GM12865 (cell line): ENCODE data around the gene PSMG3.

Source experiments
- DNase-seq: peaks from one replicate; pipeline ENCODE4 v3.0.0; 2010; ENCODE audit warnings: low read depth
- H3K4me3 ChIP-seq: 2 replicates; pipeline ENCODE4 v1.5.1; 2011; ENCODE audit warnings: mild to moderate bottlenecking, low read depth, low read length, control low read depth
- TF ChIP-seq, protein P1 (sequence below): IDR thresholded peaks from 2 replicates; pipeline ENCODE4 v1.5.1; 2011; ENCODE audit warnings: low read length, control low read depth, low read depth, inconsistent platforms; ENCODE audit not compliant: insufficient read depth; ENCODE audit errors: missing control alignments

Gene PSMG3

DNA sequence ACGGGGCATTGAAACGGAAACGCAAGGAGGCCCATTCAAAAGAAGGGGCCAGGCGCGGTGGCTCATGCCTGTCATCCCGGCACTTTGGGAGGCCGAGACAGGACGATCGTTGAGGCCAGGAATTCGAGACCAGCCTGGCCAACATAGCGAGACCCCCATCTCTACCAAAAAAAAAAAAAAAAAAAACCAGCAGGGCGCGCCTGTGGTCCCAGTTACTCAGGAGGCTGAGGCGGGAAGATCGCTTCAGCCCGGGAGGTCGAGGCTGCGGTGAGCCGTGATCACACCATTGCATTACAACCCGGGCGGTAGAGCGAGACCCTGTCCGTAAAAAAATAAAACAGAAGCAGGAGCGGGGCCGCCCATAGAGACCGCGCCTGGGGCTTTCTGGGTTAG lies 396 bp downstream of the PSMG3 start:
- no peak for DNase-seq
- peak overlapping the region; percentile 96 for H3K4me3 ChIP-seq
- TF ChIP-seq, protein P1, sequence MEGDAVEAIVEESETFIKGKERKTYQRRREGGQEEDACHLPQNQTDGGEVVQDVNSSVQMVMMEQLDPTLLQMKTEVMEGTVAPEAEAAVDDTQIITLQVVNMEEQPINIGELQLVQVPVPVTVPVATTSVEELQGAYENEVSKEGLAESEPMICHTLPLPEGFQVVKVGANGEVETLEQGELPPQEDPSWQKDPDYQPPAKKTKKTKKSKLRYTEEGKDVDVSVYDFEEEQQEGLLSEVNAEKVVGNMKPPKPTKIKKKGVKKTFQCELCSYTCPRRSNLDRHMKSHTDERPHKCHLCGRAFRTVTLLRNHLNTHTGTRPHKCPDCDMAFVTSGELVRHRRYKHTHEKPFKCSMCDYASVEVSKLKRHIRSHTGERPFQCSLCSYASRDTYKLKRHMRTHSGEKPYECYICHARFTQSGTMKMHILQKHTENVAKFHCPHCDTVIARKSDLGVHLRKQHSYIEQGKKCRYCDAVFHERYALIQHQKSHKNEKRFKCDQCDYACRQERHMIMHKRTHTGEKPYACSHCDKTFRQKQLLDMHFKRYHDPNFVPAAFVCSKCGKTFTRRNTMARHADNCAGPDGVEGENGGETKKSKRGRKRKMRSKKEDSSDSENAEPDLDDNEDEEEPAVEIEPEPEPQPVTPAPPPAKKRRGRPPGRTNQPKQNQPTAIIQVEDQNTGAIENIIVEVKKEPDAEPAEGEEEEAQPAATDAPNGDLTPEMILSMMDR = no peak

- peak; percentile 63 for DNase-seq
- TF ChIP-seq, protein P1 = no peak
- H3K4me3 ChIP-seq = peak overlapping the region; percentile 96
Observed at GRCh38 chr7:1569016-1569415, 816 bp downstream of the PSMG3 start.

GRCh38 chr7:1567896-1568510 lies 1.8 kb downstream of the PSMG3 start:
- DNase-seq = no peak

DNA sequence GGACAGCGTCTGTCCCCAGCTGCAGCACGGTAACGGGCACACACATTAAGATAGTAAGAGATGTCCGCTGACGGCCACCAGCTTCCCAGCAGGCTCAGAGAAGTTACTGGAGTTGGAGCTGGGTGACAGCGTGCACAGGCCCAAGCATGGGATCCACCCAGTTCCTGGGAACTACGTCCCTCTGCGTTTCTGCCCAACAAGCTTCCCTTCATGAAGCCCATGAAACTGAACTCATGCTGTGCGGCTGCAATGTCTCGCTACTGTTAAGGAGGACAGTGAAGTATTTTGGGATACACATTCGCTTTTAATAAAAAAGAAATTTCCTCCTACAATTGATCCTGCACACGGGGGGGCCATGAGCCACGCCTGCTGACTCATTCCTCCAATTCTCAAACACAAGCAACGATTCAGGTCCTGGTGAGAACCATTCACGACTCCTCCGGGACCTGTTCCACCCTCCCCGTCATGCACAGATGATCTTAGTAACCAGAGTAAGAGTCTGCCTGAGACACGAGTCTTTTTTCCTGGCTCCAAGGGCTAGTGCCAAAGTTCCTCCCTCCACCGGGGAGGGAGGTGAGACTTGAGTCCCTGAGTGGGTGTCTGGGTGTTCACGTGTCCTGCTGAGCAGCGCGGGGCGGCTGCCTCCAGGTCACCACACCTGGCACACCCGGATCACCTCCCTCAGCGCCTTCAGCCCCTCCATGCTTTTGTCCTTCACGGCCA lies 2.6 kb downstream of the PSMG3 start:
- no peak for DNase-seq
- no peak overlapping the region for H3K4me3 ChIP-seq

More at GRCh38 chr7:1567896-1568510, 1.8 kb downstream of the PSMG3 start:
- TF ChIP-seq, protein P1 = no peak
- no peak overlapping the region for H3K4me3 ChIP-seq

GRCh38 chr7:1566687-1567048 lies 3.2 kb downstream of the PSMG3 start:
- no peak for DNase-seq
- H3K4me3 ChIP-seq = no peak overlapping the region
- TF ChIP-seq, protein P1 = no peak

More for the DNA sequence above, 2.6 kb downstream of the PSMG3 start:
- TF ChIP-seq, protein P1 = no peak

GRCh38 chr7:1564603-1565022 lies 5.2 kb downstream of the PSMG3 start:
- TF ChIP-seq, protein P1 = no peak
- DNase-seq = no peak
- H3K4me3 ChIP-seq = no peak overlapping the region
